H9 (cell line): ENCODE measurements around the gene OR7D2. TPM values are rescaled to one million over a fixed set of nuclear protein-coding genes. Genes with fewer than 3 reads are reported as not detected.

ENCODE experiments used
- DNase-seq: peaks from one replicate; pipeline ENCODE4 v3.0.0-alpha.2; 2017
- H2AFZ ChIP-seq: one replicate; pipeline ENCODE4 v1.6.1; 2013; ENCODE audit warnings: mild to moderate bottlenecking, low read length, control low read depth, moderate library complexity
- H2AK5ac ChIP-seq: 2 replicates; pipeline ENCODE4 v1.6.1; 2013; ENCODE audit warnings: low read length, control low read depth, mixed read lengths; ENCODE audit not compliant: insufficient read length
- H2BK120ac ChIP-seq: one replicate; pipeline ENCODE4 v1.6.1; 2013; ENCODE audit warnings: low read depth, mild to moderate bottlenecking, low read length, control low read depth, inconsistent platforms; ENCODE audit not compliant: poor library complexity, severe bottlenecking
- H2BK12ac ChIP-seq: 2 replicates; pipeline ENCODE4 v1.6.1; 2013; ENCODE audit warnings: low read length, control low read depth, mixed read lengths, low read depth; ENCODE audit not compliant: insufficient read length
- H2BK15ac ChIP-seq: 2 replicates; pipeline ENCODE4 v1.6.1; 2013; ENCODE audit warnings: low read depth, low read length, control low read depth
- H2BK20ac ChIP-seq: one replicate; pipeline ENCODE4 v1.6.1; 2013; ENCODE audit warnings: low read depth, mild to moderate bottlenecking, low read length, control low read depth, inconsistent platforms; ENCODE audit not compliant: poor library complexity, severe bottlenecking
- H2BK5ac ChIP-seq: 2 replicates; pipeline ENCODE4 v1.6.1; 2013; ENCODE audit warnings: low read length, control low read depth, mixed read lengths; ENCODE audit not compliant: insufficient read length
- H3K14ac ChIP-seq: 2 replicates; pipeline ENCODE4 v1.6.1; 2013; ENCODE audit warnings: low read length, control low read depth; ENCODE audit not compliant: insufficient read depth
- H3K18ac ChIP-seq: 2 replicates; pipeline ENCODE4 v1.6.1; 2013; ENCODE audit warnings: low read depth, mild to moderate bottlenecking, mixed read lengths, low read length, control low read depth; ENCODE audit not compliant: insufficient read length
- H3K23ac ChIP-seq: 2 replicates; pipeline ENCODE4 v1.6.1; 2013; ENCODE audit warnings: low read length, control low read depth, mixed read lengths, low read depth; ENCODE audit not compliant: insufficient read length
- H3K23me2 ChIP-seq: 2 replicates; pipeline ENCODE4 v1.6.1; 2013; ENCODE audit warnings: low read depth, mild to moderate bottlenecking, mixed read lengths, low read length, control low read depth; ENCODE audit not compliant: insufficient read length, poor library complexity, severe bottlenecking
- H3K27ac ChIP-seq: 2 replicates; pipeline ENCODE4 v1.5.1; 2013; ENCODE audit warnings: low read length, control low read depth, mixed read lengths, low read depth; ENCODE audit not compliant: insufficient read length
- H3K27me3 ChIP-seq: 2 replicates; pipeline ENCODE4 v1.6.1; 2013; ENCODE audit warnings: low read length, control low read depth, inconsistent platforms; ENCODE audit not compliant: insufficient read depth
- H3K4ac ChIP-seq: 2 replicates; pipeline ENCODE4 v1.6.1; 2013; ENCODE audit warnings: low read depth, mild to moderate bottlenecking, control low read depth, inconsistent platforms, low read length, moderate library complexity
- H3K4me1 ChIP-seq: 2 replicates; pipeline ENCODE4 v1.6.1; 2013; ENCODE audit warnings: low read length, control low read depth, inconsistent platforms; ENCODE audit not compliant: insufficient read depth
- H3K4me2 ChIP-seq: 2 replicates; pipeline ENCODE4 v1.6.1; 2013; ENCODE audit warnings: low read length, control low read depth, mixed read lengths; ENCODE audit not compliant: insufficient read length, insufficient read depth
- H3K56ac ChIP-seq: 2 replicates; pipeline ENCODE4 v1.6.1; 2013; ENCODE audit warnings: low read depth, mild to moderate bottlenecking, mixed read lengths, low read length, control low read depth; ENCODE audit not compliant: insufficient read length
- H3K79me1 ChIP-seq: 2 replicates; pipeline ENCODE4 v1.6.1; 2013; ENCODE audit warnings: low read depth, mild to moderate bottlenecking, moderate library complexity, low read length, control low read depth, inconsistent platforms; ENCODE audit not compliant: insufficient read depth, poor library complexity, severe bottlenecking
- H3K79me2 ChIP-seq: 2 replicates; pipeline ENCODE4 v1.6.1; 2013; ENCODE audit warnings: low read length, control low read depth, inconsistent platforms; ENCODE audit not compliant: insufficient read depth
- H3K9ac ChIP-seq: 2 replicates; pipeline ENCODE4 v1.6.1; 2013; ENCODE audit warnings: low read length, control low read depth, mixed read lengths; ENCODE audit not compliant: insufficient read length; ENCODE audit errors: extremely low read depth
- H3K9me3 ChIP-seq: one replicate; pipeline ENCODE4 v1.6.1; 2013; ENCODE audit warnings: low read depth, low read length, inconsistent platforms; ENCODE audit not compliant: control insufficient read depth
- H3T11ph ChIP-seq: one replicate; pipeline ENCODE4 v1.6.1; 2013; ENCODE audit warnings: mild to moderate bottlenecking, low read length, control low read depth, inconsistent platforms
- H4K20me1 ChIP-seq: one replicate; pipeline ENCODE4 v1.6.1; 2013; ENCODE audit not compliant: control insufficient read depth, insufficient read length, insufficient read depth
- H4K5ac ChIP-seq: 2 replicates; pipeline ENCODE4 v1.6.1; 2013; ENCODE audit warnings: low read depth, mild to moderate bottlenecking, mixed read lengths, low read length, control low read depth; ENCODE audit not compliant: insufficient read length
- H4K8ac ChIP-seq: replicated peaks from 2 replicates; pipeline ENCODE4 v1.6.1; 2013; ENCODE audit warnings: low read length, control low read depth, mixed read lengths, low read depth; ENCODE audit not compliant: insufficient read length
- H4K91ac ChIP-seq: 2 replicates; pipeline ENCODE4 v1.6.1; 2013; ENCODE audit warnings: low read depth, mild to moderate bottlenecking, moderate library complexity, mixed read lengths, low read length, control low read depth; ENCODE audit not compliant: insufficient read length
- H3K27ac Mint-ChIP-seq, 3 experiments: 2 replicates in 2 of 3; 3 replicates in 1 of 3; pipeline ENCODE4 v1.8.0; 2020 to 2021; ENCODE audit warnings: mixed read lengths in 3 of 3, mild to moderate bottlenecking in 1 of 3, moderate library complexity in 1 of 3
- H3K27me3 Mint-ChIP-seq: 2 replicates; pipeline ENCODE4 v1.8.0; 2021; ENCODE audit warnings: low read depth, mild to moderate bottlenecking, moderate library complexity, mixed read lengths
- H3K36me3 Mint-ChIP-seq, 3 experiments: 2 replicates in 2 of 3; 3 replicates in 1 of 3; pipeline ENCODE4 v1.8.0; 2020 to 2021; ENCODE audit warnings: low read depth in 3 of 3, mixed read lengths in 3 of 3; ENCODE audit not compliant: insufficient read depth in 1 of 3
- H3K4me1 Mint-ChIP-seq, 2 experiments: 2 replicates each; pipeline ENCODE4 v1.8.0; 2020; ENCODE audit warnings: mixed read lengths in 2 of 2
- H3K4me3 Mint-ChIP-seq, 2 experiments: 2 replicates in 1 of 2; 3 replicates in 1 of 2; pipeline ENCODE4 v1.8.0; 2020 to 2021; ENCODE audit warnings: mild to moderate bottlenecking in 2 of 2, mixed read lengths in 2 of 2, moderate library complexity in 1 of 2
- H3K9me3 Mint-ChIP-seq, 2 experiments: 2 replicates in 1 of 2; 3 replicates in 1 of 2; pipeline ENCODE4 v1.8.0; 2020; ENCODE audit warnings: mild to moderate bottlenecking in 2 of 2, mixed read lengths in 2 of 2, moderate library complexity in 1 of 2
- WGBS: extraction: QIAGEN DNeasy Blood & Tissue Kit; methylation state at CpG from one replicate; pipeline ENCODE4 v1.1.7; 2013; ENCODE audit warnings: missing lambda C conversion rate, low lambda C conversion rate, mixed read lengths; ENCODE audit not compliant: insufficient read length; ENCODE audit errors: extremely low coverage; 5-methylcytosine and 5-hydroxymethylcytosine counted together
- total RNA-seq: library from RNA; stranded (reverse); gene quantifications from 2 replicates; pipeline ENCODE4 v1.2.1, GENCODE V29; 2021
- TF ChIP-seq, protein P1 (sequence below): fragments of 200-600 bp; sonication (generic); conservative IDR thresholded peaks from 3 replicates; pipeline ENCODE4 v1.8.0; 2021; ENCODE audit warnings: antibody characterized with exemption, mild to moderate bottlenecking

Gene OR7D2
- total RNA-seq, 1 experiment from 2014 or later, result 0.31 TPM

DNA sequence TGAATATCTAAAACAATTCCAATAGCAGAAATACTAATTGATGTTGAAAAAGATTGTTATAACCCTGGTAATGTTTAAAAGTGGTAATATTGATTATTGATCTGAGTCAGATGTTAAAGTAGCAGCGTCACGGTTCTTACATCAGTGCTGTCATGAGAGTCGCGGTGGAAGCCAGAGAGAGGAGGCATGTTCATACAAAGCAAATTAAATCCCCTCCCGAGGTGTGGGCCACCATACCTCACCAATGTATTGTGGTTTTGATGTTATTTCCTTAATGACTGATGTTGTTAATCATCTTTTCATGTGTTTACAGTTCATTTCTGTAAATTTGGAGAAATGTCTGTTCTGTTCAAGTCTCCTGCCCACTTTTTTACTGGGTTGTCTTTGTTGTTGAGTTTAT, 27.4 kb upstream of the OR7D2 start:
- Histone ChIP-seq H4K91ac (no peak overlapping the region), H3K9ac (no peak overlapping the region), H3K4me2 (no peak overlapping the region), H3K79me2 (peaks cover 81% of the 10 kb centered on the region), H3K9me3 (peaks cover 38% of the 10 kb centered on the region), H2BK20ac (no peak overlapping the region), H2AFZ (no peak overlapping the region), H4K8ac (no peak overlapping the region), H3T11ph (no peak overlapping the region), H2BK15ac (no peak overlapping the region), H4K5ac (no peak overlapping the region), H2BK12ac (no peak overlapping the region), H3K4ac (no peak overlapping the region), H3K23ac (no peak overlapping the region), H3K27me3 (no peaks in the 10 kb centered on the region), H3K4me1 (no peaks in the 10 kb centered on the region), H3K56ac (no peak overlapping the region), H3K14ac (no peak overlapping the region), H2BK5ac (no peak overlapping the region), H2AK5ac (no peak overlapping the region), H3K18ac (no peak overlapping the region), H2BK120ac (no peak overlapping the region), H3K23me2 (no peaks in the 10 kb centered on the region), H4K20me1 (no peaks in the 10 kb centered on the region), H3K79me1 (peaks cover 18% of the 10 kb centered on the region), H3K27ac (no peak overlapping the region)
- DNase-seq, result no peak
- Mint-ChIP-seq H3K27ac (no peak overlapping the region), H3K9me3 (peaks cover 76 to 99% of the 10 kb centered on the region in 2 experiments), H3K36me3 (peaks cover 93 to 99% (median 99%) of the 10 kb centered on the region in 3 experiments), H3K27me3 (no peaks in the 10 kb centered on the region; the same call in none of the 2 replicates), H3K4me3 (no peak overlapping the region), H3K4me1 (0 out of 4 replicates have a peak, but pooled peaks cover 0 to 2% of the 10 kb centered on the region in 2 experiments)
- TF ChIP-seq, protein P1, sequence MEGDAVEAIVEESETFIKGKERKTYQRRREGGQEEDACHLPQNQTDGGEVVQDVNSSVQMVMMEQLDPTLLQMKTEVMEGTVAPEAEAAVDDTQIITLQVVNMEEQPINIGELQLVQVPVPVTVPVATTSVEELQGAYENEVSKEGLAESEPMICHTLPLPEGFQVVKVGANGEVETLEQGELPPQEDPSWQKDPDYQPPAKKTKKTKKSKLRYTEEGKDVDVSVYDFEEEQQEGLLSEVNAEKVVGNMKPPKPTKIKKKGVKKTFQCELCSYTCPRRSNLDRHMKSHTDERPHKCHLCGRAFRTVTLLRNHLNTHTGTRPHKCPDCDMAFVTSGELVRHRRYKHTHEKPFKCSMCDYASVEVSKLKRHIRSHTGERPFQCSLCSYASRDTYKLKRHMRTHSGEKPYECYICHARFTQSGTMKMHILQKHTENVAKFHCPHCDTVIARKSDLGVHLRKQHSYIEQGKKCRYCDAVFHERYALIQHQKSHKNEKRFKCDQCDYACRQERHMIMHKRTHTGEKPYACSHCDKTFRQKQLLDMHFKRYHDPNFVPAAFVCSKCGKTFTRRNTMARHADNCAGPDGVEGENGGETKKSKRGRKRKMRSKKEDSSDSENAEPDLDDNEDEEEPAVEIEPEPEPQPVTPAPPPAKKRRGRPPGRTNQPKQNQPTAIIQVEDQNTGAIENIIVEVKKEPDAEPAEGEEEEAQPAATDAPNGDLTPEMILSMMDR, result no peak
- WGBS, result no CpG with 5 or more reads among the region's 5 CpGs
